Measurements from ENCODE around the gene MYO15B.
"Not testable (repeated sequence)": the region's sequence is repeated elsewhere in the genome, so short reads cannot be mapped to it uniquely, and the experiment has no call there.

The MYO15B gene

DNA sequence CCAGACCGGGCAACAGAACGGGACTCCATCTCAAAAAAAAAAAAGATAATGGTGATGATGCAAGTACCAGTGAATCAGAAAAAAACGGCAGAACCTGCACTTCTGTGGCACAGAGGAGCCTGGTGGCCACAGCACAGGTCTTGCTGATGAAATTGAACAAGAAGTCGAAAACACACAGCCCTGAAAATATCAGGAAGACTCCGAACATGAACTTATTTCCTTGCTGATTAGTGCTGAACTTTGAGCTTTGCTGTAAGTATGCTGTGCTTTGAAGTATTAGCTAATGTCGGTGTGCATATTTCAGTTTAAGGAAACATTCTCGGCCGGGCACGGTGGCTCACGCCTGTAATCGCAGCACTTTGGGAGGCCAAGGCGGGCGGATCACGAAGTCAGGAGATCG lies 10.9 kb upstream of the MYO15B start:
- DNase-seq = no peak

DNA sequence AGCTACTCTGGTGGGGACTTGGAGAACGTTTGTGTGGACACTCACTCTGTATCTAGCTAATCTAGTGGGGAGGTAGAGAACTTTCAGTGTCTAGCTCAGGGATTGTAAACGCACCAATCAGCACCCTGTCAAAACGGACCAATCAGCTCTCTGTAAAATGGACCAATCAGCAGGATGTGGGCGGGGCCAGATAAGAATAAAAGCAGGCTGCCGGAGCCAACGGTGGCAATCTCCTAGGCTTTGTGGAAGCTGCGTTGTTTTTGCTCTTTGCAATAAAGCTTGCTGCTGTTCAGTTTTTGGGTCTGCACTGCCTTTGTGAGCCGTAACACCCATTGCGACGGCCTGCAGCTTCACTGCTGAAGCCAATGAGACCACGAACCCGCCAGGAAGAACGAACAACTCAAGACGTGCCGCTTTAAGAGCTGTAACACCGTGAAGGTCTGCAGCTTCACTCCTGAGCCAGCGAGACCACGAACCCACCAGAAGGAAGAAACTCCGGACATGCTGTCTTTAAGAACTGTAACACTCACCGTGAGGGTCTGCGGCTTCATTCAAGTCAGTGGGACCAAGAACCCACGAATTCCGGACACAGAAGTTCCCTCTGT lies 6.4 kb upstream of the MYO15B start:
- DNase-seq = not testable (repeated sequence)

DNA sequence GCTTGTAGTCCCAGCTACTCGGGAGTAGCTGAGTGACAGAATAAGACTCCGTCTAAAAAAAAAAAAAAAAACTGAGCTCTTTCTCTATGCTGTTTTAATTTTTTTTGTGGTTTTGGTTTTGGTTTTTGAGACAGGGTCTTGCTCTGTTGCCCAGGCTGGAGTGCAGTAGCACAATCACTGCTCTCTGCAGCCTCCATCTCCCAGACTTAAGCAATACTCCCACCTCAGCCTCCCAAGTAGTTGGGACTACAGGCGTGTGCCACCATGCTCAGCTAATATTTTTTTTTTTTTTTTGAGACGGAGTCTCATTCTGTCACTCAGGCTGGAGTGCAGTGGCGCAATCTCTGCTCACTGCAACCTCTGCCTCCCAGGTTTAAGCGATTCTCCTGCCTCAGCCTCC lies 4.4 kb upstream of the MYO15B start:
- not testable (repeated sequence) for DNase-seq

DNA sequence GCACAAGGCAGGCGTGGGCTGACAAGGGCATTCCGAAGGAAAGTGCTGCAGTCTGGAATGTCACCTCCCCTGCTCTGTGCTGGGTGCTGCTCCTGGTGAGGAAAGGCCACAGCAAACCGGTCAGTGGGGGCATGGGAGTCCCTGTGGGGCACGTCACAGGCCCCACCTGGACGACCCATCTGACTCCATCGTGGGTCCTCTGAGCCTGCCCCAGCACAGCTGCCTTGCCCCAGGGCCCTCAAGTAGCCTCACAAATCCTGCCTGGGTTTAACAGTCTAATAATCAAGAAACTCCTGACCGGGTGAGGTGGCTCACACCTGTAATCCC lies 2.8 kb upstream of the MYO15B start:
- DNase-seq = no peak

DNA sequence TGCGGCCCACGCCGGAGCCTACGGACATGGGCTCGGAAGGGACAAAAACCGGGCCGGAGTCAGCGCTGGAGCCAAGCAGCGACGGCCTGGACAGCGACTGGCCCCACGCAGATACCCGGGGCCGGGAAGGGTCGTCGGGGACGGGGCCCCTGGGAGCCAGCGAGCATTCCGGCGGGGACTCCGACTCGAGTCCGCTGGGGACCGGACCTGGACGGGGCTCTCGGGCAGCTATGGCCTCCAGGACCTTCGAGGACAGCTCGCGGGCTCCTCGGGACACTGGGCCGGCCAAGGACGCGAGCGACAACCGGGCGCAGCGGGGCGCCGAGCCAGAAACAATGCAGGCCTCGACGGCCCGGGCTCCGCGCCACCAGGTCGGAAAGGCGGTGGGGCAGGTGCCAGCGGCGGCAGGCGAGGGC lies 1.0 kb downstream of the MYO15B start:
- no peak for DNase-seq

DNA sequence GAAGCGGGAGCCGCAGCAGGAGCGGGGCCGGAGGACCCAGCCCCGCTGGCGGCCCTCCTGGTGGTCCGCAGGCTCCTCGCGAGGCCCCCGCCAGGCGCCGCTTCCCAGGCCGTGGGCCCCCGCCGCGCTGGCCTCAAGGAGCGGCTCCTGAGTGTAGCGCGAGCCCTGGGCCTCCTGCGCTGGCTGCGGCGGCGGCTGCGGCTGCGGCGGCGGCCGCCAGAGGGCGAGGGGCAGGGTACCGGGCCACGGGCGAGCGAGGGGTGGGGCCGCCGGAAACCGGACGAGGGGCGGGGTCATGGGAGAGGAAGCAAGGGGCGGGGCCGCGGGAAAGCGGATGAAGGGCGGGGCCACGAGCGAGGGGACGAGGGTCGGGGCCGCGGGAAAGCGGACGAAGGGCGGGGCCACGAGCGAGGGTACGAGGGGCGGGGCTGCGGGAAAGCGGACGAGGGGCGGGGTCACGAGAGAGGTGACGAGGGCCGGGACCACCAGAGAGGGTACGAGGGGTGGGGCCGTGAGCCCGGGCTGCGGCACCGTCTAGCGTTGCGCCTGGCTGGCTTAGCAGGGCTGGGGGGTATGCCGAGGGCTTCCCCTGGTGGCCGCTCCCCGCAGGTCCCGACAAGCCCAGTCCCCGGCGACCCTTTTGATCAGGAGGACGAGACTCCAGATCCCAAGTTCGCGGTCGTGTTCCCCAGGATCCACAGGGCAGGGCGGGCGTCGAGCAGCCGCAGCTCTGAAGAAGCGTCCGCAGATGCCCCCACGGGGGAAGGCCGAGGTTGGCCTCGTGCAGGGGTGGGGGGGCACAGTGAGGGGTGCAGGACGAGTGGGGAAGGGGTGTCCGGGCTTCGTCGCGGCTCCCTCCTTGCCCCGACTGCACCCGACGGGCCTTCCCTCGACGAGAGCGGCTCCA lies 1.7 kb downstream of the MYO15B start:
- no peak for DNase-seq

DNA sequence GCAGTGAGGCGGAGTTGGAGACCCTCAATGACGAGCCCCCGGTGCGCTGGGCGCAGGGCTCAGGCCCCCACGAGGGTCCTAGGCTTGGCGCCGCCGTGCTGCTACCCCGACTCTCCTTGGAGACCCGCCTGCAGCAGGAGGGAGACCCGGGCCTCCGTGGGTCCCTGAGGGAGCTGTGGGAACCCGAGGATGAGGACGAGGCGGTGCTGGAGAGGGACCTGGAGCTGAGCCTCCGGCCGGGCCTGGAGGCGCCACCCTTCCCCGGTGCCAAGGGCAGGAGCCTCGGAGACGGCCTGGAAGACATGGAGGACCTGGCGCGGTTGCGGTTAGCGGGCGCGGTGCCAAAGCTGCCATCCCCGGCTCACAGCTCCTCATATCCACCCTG lies 2.3 kb downstream of the MYO15B start:
- no peak for DNase-seq

DNA sequence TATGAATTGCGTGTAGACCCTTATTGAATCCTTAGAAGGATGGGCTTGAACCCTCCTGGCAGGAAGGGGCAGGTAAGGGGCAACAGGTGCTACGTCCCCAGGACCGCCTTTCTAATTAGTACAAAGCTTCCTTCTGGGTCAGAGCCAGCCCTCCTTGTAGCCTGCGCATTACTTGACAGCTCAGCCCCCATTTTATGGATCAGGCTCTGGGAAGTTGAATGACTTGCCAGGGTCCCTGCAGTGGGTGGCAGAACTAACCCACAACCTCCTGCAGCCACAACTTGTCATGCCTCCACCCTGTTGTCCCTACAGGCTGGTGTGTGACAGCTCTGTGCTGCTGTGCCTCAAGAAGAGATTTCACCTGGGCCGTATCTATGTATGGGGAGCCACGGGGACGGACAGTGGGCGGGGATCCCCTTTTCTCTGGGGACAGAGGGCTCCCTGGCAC lies 2.7 kb downstream of the MYO15B start:
- DNase-seq = no peak

DNA sequence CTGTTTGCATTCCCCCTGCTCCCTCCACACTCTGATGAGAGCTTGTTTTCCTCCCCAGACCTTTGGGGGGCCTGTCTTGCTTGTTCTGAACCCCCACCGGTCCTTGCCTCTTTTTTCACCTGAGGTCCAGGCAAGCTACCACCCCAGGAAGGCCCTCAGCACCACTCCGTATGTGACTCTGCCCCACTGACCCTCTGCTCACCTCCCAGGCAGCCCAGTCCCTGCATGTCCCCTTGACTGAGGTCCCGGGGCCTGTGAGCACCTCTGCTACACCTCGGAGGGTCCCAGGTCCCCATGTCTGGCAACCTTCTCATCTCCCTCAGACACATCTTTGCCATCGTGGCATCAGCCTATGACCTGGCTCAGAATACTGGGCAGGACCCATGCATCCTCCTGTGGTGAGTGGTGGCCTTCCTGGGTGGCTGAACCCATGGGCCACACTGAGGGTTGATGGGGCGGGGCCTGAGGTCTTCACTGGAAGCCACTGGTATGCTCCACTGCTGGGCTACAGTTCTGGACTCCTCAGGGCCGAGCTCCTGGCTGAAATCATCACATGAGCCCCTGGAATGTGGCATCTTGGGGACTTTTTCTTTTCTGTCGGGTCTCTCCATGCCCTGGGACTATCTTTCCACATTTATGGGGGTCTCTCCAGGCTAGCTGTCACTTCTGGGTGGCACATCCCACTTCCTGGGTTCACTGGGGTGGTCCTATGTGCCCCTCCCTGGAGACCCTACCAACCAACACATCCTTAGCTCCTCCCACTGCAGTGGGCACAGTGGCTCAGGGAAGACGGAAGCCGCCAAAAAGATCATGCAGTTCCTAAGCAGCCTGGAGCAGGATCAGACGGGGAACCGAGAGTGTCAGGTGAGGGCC lies 3.5 kb downstream of the MYO15B start:
- no peak for DNase-seq

DNA sequence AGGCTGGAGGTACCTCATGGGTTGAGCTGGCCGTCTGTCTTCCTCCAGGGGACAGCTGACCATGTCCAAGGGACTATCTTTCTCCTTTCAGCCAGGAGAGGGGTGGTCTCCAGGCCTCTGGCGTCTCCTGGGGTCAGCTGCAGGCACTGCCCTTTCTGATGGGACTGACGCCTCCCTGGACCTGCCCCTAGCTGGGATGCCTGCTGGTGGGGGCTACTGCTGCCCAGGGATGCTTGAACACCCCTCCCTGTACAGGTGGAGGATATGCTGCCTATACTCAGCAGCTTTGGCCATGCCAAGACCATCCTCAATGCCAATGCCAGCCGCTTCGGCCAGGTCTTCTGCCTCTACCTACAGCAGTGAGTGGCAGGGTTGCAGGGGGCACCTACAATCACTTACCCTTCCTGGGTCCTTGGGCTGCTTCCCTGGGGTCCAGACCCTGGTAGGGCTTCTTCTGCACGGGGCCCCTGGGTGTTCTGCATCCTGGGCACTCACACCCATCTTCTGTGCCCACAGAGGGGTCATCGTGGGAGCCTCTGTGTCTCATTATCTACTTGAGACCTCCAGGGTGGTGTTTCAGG lies 4.2 kb downstream of the MYO15B start:
- no peak for DNase-seq

DNA sequence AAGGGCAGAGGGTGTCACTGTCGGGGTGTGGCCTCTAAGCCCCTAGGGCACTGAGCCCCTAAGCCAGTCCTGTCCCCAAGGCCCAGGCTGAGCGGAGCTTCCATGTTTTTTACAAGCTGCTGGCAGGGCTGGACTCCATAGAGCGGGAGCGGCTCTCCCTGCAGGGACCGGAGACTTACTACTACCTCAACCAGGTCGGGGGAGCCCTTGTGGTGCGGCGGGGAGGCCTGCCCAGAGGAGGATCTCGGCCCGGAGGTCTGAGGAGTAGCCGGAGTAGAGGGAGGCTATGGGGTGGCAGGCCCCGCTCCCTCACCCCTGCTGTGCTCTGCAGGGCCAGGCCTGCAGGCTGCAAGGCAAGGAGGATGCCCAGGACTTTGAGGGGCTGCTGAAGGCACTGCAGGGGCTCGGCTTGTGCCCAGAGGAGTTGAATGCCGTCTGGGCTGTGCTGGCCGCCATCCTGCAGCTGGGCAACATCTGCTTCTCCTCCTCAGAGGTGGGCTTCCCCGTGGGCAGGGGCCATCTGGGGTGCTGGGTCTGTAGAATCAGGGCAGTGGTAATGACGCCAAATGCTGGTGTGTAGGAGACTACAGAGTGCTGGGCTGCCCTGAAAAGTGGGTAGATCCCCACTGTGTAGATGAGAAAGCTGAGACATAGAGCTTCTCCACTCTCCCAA lies 4.9 kb downstream of the MYO15B start:
- no peak for DNase-seq

DNA sequence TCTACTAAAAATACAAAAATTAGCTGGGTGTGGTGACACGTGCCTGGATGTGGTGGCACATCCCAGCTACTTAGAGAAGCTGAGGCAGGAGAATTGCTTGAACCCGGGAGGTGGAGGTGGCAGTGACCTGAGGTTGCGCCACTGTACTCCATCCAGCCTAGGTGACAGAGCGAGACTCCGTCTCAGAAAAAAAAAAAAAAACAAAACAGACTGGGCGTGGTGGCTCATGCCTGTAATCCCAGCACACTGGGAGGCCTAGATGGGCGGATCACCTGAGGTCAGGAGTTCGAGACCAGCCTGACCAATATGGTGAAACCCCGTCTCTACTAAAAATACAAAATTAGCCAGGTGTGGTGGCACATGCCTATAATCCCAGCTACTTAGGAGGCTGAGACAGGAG lies 5.8 kb downstream of the MYO15B start:
- DNase-seq = not testable (repeated sequence)

DNA sequence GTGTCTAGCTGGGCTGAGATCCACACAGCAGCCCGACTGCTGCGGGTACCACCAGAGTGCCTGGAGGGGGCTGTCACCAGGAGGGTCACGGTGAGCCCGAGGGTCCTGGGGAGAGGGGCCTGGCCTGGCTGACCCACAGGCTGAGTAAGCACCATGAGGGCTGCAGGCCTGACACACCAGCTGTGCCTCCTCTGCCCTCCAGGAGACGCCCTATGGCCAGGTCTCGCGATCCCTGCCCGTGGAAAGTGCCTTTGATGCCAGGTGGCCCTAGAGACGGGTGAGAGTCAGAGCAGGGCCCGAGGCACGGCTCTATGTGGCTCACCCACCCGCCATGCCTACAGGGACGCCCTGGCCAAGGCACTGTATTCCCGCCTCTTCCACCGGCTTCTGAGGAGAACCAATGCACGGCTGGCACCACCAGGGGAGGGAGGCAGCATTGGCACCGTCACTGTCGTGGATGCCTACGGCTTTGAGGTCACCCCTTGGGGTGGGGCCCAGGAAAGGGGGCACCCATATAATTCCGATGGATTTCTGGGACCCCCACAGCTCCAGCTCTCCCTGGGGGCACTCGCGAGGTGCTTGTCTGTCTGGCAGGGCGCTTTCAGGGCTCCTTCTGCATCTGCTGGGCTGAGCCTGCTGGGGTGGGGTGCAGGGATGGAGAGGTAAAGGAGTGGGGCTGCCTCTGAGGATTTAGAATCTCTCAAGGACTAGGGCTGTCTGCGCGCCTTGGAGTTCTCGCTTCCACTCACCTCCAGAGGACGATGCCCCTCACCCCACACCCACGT lies 7.1 kb downstream of the MYO15B start:
- DNase-seq = no peak

DNA sequence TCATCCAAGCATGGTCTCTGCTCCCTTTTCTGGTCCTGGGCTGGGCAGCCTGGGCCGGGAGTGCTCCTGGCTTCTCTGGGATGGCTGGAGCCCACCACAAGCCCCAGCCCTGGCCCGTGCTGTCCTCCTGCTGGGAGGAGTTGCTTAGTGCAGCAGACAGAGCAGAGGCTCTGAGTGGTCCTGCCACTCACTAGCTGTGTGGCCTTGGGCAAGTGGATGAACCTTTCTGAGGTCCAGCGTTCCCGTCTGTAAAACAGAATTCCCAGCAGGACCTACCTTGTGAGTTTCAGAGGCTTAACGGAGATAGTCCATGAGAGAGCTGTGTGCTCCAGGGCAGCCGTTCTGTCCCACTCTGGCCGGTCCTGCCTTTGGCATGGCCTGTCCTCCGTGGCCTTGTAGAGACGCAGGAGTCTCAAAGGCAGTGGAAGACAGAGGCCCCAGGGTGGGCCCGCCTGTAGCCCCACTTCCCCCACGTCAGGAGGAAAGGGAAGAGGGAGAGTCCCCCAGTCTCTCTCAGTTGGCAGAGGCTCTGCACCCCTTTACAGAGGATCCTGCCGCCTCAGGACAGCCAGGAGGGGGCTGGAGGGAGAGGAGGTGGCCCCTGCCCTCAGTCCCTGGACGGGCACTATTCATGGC lies 7.8 kb downstream of the MYO15B start:
- no peak for DNase-seq

DNA sequence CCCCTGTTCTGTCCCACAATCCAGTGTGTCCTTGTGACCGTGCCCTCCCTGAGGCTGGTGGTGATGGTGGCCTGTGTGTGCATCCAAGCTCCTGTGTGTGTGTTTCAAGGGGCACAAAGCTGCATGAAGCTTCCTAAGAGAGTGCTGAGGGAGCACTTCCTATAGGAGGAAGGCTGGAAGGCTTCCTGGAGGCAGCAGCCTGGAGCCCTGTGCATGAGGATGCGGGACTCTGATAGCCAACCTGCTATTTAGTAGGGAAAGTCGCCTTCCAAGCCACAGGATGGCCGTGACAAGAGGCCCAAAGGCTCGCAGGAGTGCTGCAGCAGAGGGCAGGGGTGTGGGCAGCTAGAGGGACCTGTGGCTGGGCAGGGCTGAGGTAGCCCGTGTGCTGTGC lies 8.3 kb downstream of the MYO15B start:
- no peak for DNase-seq

DNA sequence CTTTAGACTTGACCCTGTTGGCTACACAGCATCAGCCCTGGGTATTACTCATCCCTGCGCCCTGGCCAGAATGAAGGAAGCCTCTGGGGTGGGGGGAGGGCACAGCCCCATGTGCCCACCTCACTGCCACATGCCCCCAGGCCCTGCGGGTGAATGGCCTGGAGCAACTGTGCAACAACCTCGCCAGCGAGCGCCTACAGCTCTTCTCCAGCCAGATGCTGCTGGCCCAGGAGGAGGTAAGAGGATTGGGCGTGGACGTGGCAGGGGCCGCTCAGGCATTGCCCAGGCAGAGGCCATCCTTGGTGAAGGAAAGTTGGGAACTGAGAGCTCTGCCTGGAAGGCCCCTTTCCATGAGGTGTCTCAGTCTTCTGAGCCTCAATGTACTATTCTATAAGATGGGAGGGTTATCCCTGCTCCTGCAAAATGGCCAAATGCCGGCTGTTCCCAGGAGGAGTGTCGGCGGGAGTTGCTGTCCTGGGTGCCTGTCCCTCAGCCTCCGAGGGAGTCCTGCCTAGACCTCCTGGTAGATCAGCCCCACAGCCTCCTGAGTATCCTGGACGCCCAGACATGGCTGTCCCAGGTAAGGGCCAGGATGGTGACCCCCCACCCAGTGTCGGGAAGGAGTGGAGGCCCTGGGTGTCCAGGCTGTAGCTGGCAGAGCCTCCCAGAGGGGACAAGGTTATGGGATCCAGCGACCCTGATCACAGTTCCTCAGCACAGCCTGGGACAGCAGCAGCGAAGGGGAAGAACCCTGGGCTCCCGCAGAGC lies 8.9 kb downstream of the MYO15B start:
- DNase-seq = no peak

DNA sequence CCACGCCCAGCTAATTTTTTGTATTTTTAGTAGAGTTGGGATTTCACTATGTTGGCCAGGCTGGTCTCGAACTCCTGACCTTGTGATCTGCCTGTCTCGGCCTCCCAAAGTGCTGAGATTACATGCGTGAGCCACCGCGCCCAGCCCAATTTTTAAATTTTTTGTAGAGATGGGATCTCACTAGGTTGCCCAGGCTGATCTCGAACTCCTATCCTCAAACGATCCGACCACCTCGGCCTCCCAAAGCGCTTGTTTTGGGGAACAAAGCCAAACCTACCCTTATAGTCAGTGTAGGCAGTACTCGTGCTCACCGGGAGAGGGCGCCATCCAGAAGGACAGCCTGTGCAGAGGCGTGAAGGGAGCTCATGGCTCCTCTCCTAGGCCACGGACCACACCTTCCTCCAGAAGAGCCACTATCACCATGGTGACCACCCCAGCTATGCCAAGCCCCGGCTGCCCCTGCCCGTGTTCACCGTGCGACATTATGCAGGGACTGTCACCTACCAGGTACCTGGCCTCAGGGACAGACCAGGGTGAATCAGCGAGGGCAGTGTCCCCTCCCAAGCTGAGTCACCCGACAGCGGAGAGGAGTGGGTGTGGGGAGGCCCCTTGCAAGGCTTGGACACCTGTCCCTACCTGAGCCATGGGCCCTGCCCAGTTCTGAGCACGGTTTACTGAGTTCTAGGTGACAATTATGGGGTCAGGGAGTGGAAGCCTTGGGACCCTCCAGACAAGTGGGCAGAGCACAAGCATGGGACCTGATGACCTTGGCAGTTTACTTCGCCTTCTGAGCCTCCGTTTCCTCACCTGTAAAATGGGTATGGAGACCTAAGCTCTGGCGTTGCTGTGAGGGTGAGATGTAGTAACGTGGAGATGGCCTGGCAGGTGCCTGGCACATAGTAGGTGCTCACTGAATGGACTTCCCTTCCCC lies 13.7 kb downstream of the MYO15B start:
- DNase-seq = no peak

DNA sequence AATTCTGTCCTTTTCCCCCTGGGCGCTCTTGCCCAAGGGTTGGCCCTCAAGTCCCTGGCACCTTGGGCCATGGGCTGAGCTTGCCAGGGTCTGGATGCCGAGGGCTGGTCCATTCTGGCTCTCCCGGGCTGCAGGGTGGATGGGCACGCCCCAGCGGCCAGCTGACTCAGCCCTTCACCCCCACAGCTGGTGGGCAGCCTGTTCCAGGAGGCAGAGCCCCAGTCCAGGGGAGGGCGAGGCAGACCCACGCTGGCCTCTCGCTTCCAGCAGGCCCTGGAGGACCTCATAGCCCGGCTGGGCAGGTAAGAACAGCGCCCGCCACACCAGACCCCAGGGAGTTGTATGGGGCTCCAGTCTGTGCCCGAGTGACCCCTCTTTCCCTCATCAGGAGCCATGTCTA lies 15.0 kb downstream of the MYO15B start:
- no peak for DNase-seq

DNA sequence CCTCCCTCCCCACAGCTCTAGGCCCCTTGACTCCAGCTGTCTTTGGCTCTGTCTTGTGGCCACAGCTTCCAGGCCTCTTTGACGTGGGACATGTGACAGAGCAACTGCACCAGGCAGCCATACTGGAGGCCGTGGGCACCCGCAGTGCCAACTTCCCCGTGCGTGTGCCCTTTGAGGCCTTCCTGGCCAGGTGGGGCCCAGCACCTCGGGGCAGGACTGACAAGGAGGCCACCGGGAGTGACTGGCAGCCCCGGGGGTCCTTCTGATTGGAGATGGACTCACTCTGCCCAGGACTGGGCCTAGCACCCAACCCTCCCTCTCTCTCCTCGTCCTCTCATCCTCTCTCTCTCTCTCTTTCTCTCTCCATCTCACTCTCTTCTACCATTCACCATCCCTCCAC lies 15.5 kb downstream of the MYO15B start:
- DNase-seq = no peak

Data from SIG-M5 (cell line).